Spleen (tissue), 7 donors: ENCODE data around the gene MAP1LC3B.

Experiments
- CTCF ChIP-seq, 11 experiments: fragments of 200-600 bp in 7 of 11; fragments of 450-650 bp in 4 of 11; sonication (generic) in 4 of 11; IDR thresholded peaks in 8 of 11; conservative IDR thresholded peaks in 3 of 11; 1 replicate in 7 of 11; 2 replicates in 4 of 11; pipeline versions ENCODE4 v1.4.0 to v1.8.0; 2016 to 2021; ENCODE audit warnings: antibody characterized with exemption in 11 of 11, inconsistent platforms in 4 of 11, mild to moderate bottlenecking in 1 of 11
- POLR2A ChIP-seq, 3 donors: fragments of 450-650 bp; IDR thresholded peaks; one replicate each; pipeline ENCODE4 v1.5.1; 2017; ENCODE audit warnings: antibody characterized with exemption in 3 of 3, mild to moderate bottlenecking in 1 of 3
- POLR2AphosphoS5 ChIP-seq, 3 donors: sonication (generic); formaldehyde crosslinking; IDR thresholded peaks; one replicate each; pipeline ENCODE4 v1.5.1; 2017; ENCODE audit warnings: antibody characterized with exemption in 3 of 3
- donor health status: DM: no; HTN: no; CAD: no; lungs with moderate emphysema.
- donor health status: DM: no; HTN: no; CAD: no.
- donor health status: DM: no; HTN: no; CAD: no.

GRCh38 chr16:87376660-87377059 is 15.5 kb upstream of the MAP1LC3B start:
- TF ChIP-seq POLR2AphosphoS5 (IDR thresholded peaks at IDR 0.05) (no peak), CTCF (IDR thresholded peaks at IDR 0.05 in 8 of 11, conservative IDR thresholded peaks at IDR 0.05 in 3 of 11) (no peak), POLR2A (IDR thresholded peaks at IDR 0.05) (no peak)
